ENCODE results near the gene MTCH1.

MTCH1 gene, protein sequence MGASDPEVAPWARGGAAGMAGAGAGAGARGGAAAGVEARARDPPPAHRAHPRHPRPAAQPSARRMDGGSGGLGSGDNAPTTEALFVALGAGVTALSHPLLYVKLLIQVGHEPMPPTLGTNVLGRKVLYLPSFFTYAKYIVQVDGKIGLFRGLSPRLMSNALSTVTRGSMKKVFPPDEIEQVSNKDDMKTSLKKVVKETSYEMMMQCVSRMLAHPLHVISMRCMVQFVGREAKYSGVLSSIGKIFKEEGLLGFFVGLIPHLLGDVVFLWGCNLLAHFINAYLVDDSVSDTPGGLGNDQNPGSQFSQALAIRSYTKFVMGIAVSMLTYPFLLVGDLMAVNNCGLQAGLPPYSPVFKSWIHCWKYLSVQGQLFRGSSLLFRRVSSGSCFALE

DNA sequence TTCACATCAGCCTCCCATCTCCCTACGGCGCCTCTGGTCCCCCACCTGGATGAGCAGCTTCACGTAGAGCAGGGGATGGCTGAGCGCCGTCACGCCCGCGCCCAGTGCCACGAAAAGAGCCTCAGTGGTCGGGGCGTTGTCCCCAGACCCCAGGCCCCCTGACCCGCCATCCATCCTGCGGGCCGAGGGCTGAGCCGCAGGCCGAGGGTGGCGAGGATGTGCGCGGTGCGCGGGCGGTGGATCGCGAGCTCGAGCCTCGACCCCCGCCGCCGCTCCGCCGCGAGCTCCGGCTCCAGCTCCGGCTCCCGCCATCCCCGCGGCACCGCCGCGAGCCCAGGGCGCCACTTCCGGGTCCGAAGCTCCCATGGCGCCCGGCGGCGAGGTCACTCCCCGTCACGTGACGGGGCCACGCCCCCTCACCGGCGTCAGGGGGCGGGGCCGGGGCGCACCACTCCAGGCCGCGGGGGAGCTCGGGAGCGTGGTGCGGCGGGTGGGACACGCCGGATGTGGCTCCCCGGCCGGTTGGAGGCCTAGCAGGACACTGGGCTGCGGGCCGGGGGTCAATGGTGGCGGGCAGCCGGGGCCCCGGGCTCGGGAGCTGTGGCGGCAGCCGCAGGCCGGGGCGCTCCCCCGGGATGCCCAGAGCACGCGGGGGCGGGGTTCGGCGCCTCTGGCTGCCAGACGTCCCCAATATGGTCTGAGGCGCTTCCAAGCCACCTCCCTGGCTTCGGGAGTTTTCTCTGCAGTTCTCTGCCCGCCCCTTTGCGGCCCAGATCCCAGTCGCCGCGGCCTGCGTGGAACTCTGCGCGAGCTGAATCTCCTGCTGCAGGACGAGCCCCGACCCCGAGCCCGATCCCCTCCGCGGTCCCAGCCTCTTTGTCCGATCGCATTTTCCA, at the start of gene MTCH1:
MTCH1 (minus strand) TSS at position 389 of the 896 bp plus-strand sequence; CDS start at position 366, 23 bp downstream.
- in situ Hi-C loops (cut with MboI; ENCODE audit: low sequenced_read_pairs), result no loop called here

GRCh38 chr6:37033819-37034795, 48.1 kb upstream of the MTCH1 start:
- in situ Hi-C loops (cut with MboI; ENCODE audit: low sequenced_read_pairs), result no loop called here

GRCh38 chr6:37033255-37033654, 47.3 kb upstream of the MTCH1 start:
- in situ Hi-C loops (cut with MboI; ENCODE audit: low sequenced_read_pairs), result no loop called here

GRCh38 chr6:37032239-37032638, 46.2 kb upstream of the MTCH1 start:
- in situ Hi-C loops (cut with MboI; ENCODE audit: low sequenced_read_pairs), result no loop called here

DNA sequence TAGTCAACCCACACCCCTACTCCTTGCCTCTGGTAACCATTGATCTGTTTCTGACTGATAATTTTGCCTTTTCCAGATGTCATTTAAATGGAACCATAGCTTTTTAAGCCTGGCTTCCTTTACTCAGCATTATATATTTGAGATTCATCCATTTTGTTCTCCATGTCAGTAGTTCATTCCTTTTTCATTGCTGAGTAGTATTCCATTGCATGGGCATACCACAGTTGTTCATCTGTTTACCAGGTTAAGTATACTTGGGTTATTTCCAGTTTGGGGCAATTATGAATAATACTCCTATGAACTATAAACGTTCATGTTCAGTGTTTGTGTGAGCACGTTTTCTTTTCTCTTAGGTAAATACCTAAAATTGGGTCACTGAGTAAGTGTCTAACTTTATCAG, 44.6 kb upstream of the MTCH1 start:
- in situ Hi-C loops (cut with MboI; ENCODE audit: low sequenced_read_pairs), result no loop called here

- in situ Hi-C loops (cut with MboI; ENCODE audit: low sequenced_read_pairs), result loop anchor here (10.0 kb wide), 1 partner anchor 145 kb away; the partner anchor contains the start of gene PIM1
These were observed 43.4 kb upstream of the MTCH1 start for GRCh38 chr6:37029249-37029971.

DNA sequence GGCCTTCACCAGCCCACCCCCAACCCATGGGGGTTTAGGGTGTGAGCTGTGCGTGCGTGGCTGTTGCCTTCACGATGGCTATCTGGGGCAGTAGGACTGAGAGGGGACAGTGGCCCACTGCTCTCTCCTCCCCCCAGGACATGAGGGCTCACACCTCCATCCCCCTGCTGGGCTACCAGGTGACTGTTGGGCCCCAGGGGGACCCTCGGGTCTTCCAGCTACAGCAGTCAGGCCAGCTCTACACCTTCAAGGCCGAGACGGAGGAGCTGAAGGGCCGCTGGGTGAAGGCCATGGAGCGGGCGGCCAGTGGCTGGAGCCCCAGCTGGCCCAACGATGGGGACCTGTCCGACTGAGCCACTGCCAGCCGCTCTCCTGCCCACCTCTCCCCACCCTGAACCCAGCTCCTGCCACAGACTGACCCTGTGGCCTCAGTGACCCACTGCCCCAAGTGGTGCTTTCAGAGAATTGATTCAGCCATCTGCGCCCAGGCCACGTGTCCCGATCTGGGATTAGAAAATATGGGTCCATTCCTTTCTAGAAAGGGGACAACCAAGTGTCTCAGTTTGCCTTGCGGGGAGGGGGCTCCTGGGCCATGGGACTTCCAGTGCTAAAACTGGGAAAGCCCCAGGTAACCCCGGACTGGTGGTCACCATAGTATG, 41.9 kb upstream of the MTCH1 start:
- in situ Hi-C loops (cut with MboI; ENCODE audit: low sequenced_read_pairs), result loop anchor here (10.0 kb wide), 1 partner anchor 147 kb away; the partner anchor contains the start of gene PIM1

DNA sequence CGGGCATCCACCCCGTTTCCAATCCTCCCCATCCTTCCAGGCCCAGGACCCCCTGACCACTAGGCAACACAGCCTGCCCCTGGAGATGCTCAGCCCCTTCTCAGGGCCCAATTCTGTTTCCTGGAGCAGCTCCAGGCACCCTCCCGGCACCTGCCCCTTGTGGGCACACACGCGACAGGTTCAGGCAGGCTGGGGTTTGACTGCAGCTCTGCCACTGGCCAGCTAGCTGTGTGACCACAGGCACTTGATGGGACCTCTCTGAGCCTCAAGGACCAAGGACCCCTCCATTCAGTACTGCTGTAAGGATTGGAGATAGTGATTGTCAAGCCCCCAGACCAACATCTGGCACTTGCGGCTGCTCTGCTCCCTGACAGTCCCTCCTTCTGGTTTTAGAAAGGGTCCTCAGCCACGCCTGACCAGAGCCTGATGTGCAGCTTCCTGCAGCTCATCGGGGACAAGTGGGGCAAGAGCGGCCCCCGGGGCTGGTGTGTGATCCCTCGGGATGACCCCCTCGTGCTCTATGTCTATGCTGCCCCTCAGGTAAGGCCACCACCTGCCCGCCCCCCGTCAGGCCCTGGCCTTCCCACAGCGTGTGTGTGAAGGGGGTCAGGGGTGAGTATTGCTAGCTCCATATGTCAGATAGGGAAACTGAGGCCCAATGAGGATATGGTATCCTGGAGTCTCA, 41.2 kb upstream of the MTCH1 start:
- in situ Hi-C loops (cut with MboI; ENCODE audit: low sequenced_read_pairs), result loop anchor here (10.0 kb wide), 1 partner anchor 148 kb away; the partner anchor contains the start of gene PIM1

- in situ Hi-C loops (cut with MboI; ENCODE audit: low sequenced_read_pairs), result loop anchor here (10.0 kb wide), 1 partner anchor 149 kb away; the partner anchor contains the start of gene PIM1
These were observed 39.8 kb upstream of the MTCH1 start for GRCh38 chr6:37025621-37026466.

DNA sequence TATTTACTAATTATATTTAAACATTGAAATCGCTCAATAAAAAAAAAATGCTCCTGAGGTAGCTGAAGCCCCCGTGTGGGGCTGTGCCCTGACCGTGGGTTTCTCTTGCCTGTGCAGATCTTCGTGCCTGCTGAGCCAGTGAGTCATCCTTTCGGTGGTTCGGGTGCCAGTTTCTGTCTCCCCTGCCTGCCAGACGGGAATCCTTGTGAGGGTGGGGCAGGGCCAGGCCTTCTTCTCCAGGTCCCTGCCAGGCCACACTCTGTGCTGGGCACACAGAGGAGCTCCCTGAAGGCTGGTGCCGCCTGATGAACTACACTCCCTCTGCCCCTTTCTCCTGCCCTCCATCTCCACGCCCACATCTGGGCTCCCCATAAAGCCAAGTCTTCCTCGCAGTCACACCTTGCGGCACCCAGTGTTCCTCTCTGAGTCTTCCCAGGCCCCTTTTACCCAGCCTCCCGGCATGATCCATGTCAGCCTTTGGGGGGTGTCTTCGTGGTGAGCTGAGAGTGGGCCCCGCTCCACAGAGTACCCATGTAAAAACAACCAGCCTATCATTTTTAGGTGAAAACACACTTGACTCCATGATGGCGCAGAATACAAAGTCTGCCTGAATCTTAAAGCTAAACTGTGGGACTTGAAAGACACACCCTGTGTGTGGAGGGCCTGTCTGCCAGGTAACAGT, 38.8 kb upstream of the MTCH1 start:
- in situ Hi-C loops (cut with MboI; ENCODE audit: low sequenced_read_pairs), result loop anchor here (5.0 to 10.0 kb wide), 2 partner anchors 150 to 188 kb away; partner anchors contain the start of gene PIM1

DNA sequence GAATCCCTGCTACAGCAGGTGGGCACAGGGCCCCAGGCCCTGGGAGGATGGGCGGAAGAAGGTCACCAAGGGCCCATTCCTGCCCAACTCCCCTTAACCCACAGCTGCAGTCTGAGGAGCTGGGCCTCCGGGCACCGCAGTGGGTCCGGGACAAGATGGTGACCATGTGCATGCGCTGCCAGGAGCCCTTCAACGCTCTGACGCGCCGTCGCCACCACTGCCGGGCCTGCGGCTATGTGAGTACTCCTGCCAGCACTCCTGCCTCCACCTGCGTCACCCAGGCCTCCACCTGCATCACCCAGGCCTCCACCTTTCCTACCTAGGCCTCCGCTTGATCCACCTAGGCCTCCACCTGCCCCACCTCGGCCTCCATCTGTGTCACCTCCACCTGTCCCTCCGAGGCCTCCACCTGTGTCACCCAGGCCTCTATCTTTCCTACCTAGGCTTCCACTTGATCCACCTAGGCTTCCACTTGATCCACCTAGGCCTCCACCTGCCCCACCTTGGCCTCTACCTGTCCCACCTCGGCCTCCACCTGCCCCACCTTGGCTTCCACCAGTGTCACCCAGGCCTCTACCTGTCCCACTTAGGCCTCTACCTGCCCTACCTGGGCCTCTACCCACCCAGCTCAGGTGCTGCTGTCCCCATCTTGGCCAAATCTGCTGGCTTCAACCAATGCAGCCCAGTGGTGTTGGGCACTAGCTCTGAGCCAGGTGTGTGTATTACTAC, 36.3 kb upstream of the MTCH1 start:
- in situ Hi-C loops (cut with MboI; ENCODE audit: low sequenced_read_pairs), result loop anchor here (5.0 to 10.0 kb wide), 2 partner anchors 153 to 190 kb away; partner anchors contain the start of gene PIM1

- in situ Hi-C loops (cut with MboI; ENCODE audit: low sequenced_read_pairs), result loop anchor here (5.0 to 10.0 kb wide), 2 partner anchors 153 to 191 kb away; partner anchors contain the start of gene PIM1
These were observed 35.5 kb upstream of the MTCH1 start for GRCh38 chr6:37021356-37022129.

DNA sequence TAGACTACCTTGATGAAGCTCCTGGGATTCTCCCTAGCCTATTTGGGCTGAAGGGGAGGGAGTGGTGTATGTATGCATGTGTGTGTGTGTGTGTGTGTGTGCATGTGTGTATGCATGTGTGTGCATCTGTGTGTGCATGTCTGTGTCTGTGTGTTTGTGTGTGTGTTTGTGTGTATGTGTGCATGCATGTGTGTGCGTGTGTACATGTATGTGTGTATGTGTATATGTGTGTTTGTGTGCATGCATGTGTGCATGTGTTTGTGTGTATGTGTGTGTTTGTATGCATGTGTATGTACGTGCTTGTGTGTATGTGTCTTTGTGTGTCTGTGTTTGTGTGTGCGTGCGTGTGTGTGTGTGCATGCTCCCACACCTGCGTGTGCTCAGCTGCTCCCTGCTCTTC, 34.8 kb upstream of the MTCH1 start:
- in situ Hi-C loops (cut with MboI; ENCODE audit: low sequenced_read_pairs), result loop anchor here (5.0 to 10.0 kb wide), 2 partner anchors 154 to 191 kb away; partner anchors contain the start of gene PIM1

- in situ Hi-C loops (cut with MboI; ENCODE audit: low sequenced_read_pairs), result loop anchor here (5.0 to 10.0 kb wide), 2 partner anchors 154 to 192 kb away; partner anchors contain the start of gene PIM1
These were observed 34.4 kb upstream of the MTCH1 start for GRCh38 chr6:37020381-37020780.

DNA sequence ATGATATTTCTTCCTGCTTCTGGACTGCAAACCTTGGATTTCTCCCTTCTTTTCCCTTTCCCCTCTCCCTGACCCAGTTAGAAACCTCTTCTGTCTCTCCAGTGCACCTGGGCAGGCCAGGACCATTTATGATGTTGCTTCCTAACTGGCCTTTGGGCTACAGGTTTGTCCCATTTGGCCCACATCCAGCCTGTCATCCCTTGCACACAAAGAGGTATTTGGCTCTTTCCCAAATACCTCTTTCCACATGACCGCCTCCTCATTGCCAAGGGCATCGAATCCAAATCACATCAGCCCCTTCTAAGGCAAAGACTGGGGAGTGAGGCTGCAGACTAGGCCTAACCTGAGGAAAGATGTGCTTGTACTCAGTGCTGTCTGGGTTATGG, 33.1 kb upstream of the MTCH1 start:
- in situ Hi-C loops (cut with MboI; ENCODE audit: low sequenced_read_pairs), result no loop called here

Measured in HL-60/S4 treated with phorbol 12-myristate 13-acetate at 8.2 ng/mL for 4 days and 3 days (cell line).